K562 (cell line): Measurements from ENCODE around the gene NAA38. TPM values are rescaled to one million over a fixed set of nuclear protein-coding genes. Genes with fewer than 3 reads are reported as not detected.

Experiments
- DLX4 ChIP-seq: fragments of 250-450 bp; sonication (Bioruptor Pico); IDR thresholded peaks from 2 replicates; pipeline ENCODE4 v1.6.1; 2021; ENCODE audit warnings: mild to moderate bottlenecking
- DNMT1 ChIP-seq: fragments of 450-650 bp; IDR thresholded peaks from 2 replicates; pipeline ENCODE4 v1.6.1; 2016; ENCODE audit warnings: antibody characterized with exemption, mild to moderate bottlenecking
- DPF2 ChIP-seq: fragments of 450-650 bp; IDR thresholded peaks from 2 replicates; pipeline ENCODE4 v1.6.1; 2016
- GABPA ChIP-seq: fragments of 200-800 bp; sonication (Bioruptor generic); conservative IDR thresholded peaks from 2 replicates; pipeline ENCODE4 v1.6.1; 2016; ENCODE audit warnings: low read depth, missing genetic modification characterization, missing compliant biosample characterization
- ID3 ChIP-seq, 2 experiments: fragments of 250-450 bp in 1 of 2; fragments of 450-650 bp in 1 of 2; sonication (Bioruptor Pico) in 1 of 2; IDR thresholded peaks; 2 replicates each; pipeline versions ENCODE4 v1.6.1 to v1.8.0; 2016 to 2021; ENCODE audit warnings: mild to moderate bottlenecking in 2 of 2, moderate library complexity in 2 of 2, missing compliant biosample characterization in 1 of 2, missing genetic modification characterization in 1 of 2
- LEF1 ChIP-seq: fragments of 450-650 bp; IDR thresholded peaks from 2 replicates; pipeline ENCODE4 v1.6.1; 2016; ENCODE audit warnings: mild to moderate bottlenecking
- MEIS2 ChIP-seq: fragments of 450-650 bp; IDR thresholded peaks from 2 replicates; pipeline ENCODE4 v1.6.1; 2014; ENCODE audit warnings: mild to moderate bottlenecking; ENCODE audit not compliant: partially characterized antibody
- NEUROD1 ChIP-seq: fragments of 150-350 bp; IDR thresholded peaks from 2 replicates; pipeline ENCODE4 v1.6.1; 2014; ENCODE audit warnings: borderline replicate concordance, low read length, low read depth; ENCODE audit not compliant: partially characterized antibody
- NFRKB ChIP-seq: fragments of 450-650 bp; IDR thresholded peaks from 2 replicates; pipeline ENCODE4 v1.6.1; 2016; ENCODE audit warnings: low read depth
- NKRF ChIP-seq: fragments of 450-650 bp; IDR thresholded peaks from 2 replicates; pipeline ENCODE4 v1.6.1; 2016; ENCODE audit warnings: borderline replicate concordance
- NUFIP1 ChIP-seq: fragments of 450-650 bp; IDR thresholded peaks from 2 replicates; pipeline ENCODE4 v1.6.1; 2018; ENCODE audit not compliant: partially characterized antibody
- RBM39 ChIP-seq: fragments of 200-400 bp; formaldehyde crosslinking; optimal IDR thresholded peaks from 2 replicates; pipeline ENCODE3; 2018; ENCODE audit warnings: low read depth, low read length
- RCOR1 ChIP-seq, 2 experiments: IDR thresholded peaks; 2 replicates each; pipeline ENCODE4 v1.6.1; 2012; ENCODE audit warnings: low read depth in 2 of 2, low read length in 2 of 2, borderline replicate concordance in 1 of 2, improper control_type of control experiment in 1 of 2
- ZNF12 ChIP-seq: sonication (generic); formaldehyde crosslinking; IDR thresholded peaks from 2 replicates; pipeline ENCODE4 v1.4.0; 2020; ENCODE audit warnings: mild to moderate bottlenecking, missing genetic modification reagents
- ZNF780A ChIP-seq: fragments of 250-450 bp; sonication (Bioruptor Pico); IDR thresholded peaks from 2 replicates; pipeline ENCODE4 v1.5.0; 2021; ENCODE audit warnings: mild to moderate bottlenecking
- polyA plus RNA-seq, 8 experiments: library from polyadenylated mRNA; depleted of rRNA in 4 of 8; stranded (reverse) in 5 of 8; unstranded in 3 of 8; fragments of >200 nt; fragmentation: Nextera tagmentation in 2 of 8; fragmentation: Illumina TruSeq in 1 of 8; extraction: Ambion mirVana in 2 of 8; extraction: Trizol in 1 of 8; gene quantifications; 2 replicates each; pipeline versions ENCODE4 v1.2.1 to v1.2.3, GENCODE V29; 2011 to 2014; ENCODE audit warnings: inconsistent platforms in 1 of 8, missing spikeins in 1 of 8
- total RNA-seq, 7 experiments: library from RNA; depleted of rRNA in 6 of 7; stranded (reverse); fragments of >200 nt in 6 of 7; fragmentation: Illumina TruSeq in 2 of 7; extraction: Trizol in 2 of 7; gene quantifications; 2 replicates each; pipeline versions ENCODE4 v1.2.1 to v1.2.3, GENCODE V29; 2011 to 2021; ENCODE audit warnings: low replicate concordance in 1 of 7
- TF ChIP-seq, protein P1 (sequence below): fragments of 250-450 bp; sonication (Bioruptor Pico); IDR thresholded peaks from 2 replicates; pipeline ENCODE4 v1.4.0; 2020; ENCODE audit warnings: mild to moderate bottlenecking, moderate library complexity, borderline replicate concordance
- TF ChIP-seq, protein P2 (sequence below), 2 experiments: fragments of 150-350 bp in 1 of 2; IDR thresholded peaks; 2 replicates each; pipeline ENCODE4 v1.6.1; 2012 to 2016; ENCODE audit warnings: low read depth in 2 of 2, low read length in 2 of 2, mild to moderate bottlenecking in 1 of 2, moderate library complexity in 1 of 2

Gene NAA38
- total and polyA plus RNA-seq, 9 of the 15 experiments (the other 6 are each of a cell fraction or from before 2014, with no cell fraction given) = 16.4 to 99.8 (median 57.3) TPM

DNA sequence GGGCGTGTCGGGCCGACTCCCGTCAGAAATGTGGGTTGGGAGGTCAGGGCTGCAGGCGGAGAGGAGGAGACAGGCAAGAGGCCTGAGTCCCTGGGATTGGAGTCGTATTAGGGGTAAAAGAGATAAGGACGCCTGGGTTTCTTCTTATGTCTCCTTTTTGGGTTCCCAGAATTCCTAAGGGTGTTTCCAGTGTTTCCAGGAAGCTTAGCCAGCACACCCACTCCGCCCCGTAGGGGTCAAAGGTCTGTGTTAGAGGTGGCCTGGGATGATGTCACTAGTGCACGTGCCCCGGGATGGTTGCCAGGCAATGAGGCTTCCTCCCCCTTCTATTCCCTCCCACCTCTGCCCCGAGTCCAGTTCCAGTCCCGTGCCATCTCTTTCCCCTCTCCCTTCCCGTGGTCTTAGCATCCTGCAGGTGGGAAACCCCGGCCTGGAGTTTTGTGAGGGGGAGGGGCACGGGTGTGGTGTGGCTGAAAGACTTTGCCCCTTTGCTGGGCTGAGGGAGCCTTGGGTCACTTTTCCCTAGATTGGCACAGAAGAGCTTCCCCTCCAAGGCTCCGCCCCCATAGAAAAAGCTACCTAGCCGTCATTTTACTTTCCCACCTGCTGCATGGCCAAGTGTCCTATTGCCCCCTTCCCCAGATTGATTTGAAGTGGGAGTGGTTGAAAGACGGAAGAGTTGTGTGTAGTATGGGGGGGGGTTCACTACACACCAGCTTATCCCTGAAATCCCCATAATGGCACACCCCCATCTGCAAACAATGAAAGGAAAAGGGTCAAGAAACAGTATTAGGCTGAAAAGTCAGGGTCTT lies 20.6 kb downstream of the NAA38 start (continued):
- no peak for TF ChIP-seq DNMT1
- TF ChIP-seq, protein P1, sequence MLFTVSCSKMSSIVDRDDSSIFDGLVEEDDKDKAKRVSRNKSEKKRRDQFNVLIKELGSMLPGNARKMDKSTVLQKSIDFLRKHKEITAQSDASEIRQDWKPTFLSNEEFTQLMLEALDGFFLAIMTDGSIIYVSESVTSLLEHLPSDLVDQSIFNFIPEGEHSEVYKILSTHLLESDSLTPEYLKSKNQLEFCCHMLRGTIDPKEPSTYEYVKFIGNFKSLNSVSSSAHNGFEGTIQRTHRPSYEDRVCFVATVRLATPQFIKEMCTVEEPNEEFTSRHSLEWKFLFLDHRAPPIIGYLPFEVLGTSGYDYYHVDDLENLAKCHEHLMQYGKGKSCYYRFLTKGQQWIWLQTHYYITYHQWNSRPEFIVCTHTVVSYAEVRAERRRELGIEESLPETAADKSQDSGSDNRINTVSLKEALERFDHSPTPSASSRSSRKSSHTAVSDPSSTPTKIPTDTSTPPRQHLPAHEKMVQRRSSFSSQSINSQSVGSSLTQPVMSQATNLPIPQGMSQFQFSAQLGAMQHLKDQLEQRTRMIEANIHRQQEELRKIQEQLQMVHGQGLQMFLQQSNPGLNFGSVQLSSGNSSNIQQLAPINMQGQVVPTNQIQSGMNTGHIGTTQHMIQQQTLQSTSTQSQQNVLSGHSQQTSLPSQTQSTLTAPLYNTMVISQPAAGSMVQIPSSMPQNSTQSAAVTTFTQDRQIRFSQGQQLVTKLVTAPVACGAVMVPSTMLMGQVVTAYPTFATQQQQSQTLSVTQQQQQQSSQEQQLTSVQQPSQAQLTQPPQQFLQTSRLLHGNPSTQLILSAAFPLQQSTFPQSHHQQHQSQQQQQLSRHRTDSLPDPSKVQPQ (CRISPR knock-in tag) = no peak
- TF ChIP-seq RBM39 = peak; percentile 51
- no peak for TF ChIP-seq DLX4 (CRISPR knock-in tag)
- peak in 1 of 2 experiments; percentile 72; a peak in 2 of 4 replicates for TF ChIP-seq RCOR1 (IDR thresholded peaks at IDR 0.05; ENCODE audit: borderline replicate concordance in 1 of 2, low read depth in 2 of 2, low read length in 2 of 2)
- peak; percentile 44; the same call in 1 of the 2 replicates for TF ChIP-seq DPF2
- TF ChIP-seq NKRF = peak; percentile 16; the same call in 1 of the 2 replicates
- peak; percentile 100 for TF ChIP-seq NEUROD1
- peak; percentile 90 for TF ChIP-seq LEF1
- TF ChIP-seq NUFIP1 = peak; percentile 56
- TF ChIP-seq NFRKB = 0 out of 2 replicates have a peak, but pooled peaks have one; percentile 49
- no peak for TF ChIP-seq ZNF12 (CRISPR knock-in tag)
- no peak for TF ChIP-seq ZNF780A (CRISPR knock-in tag)
- TF ChIP-seq MEIS2 = no peak
- TF ChIP-seq ID3 (CRISPR knock-in tag; IDR thresholded peaks at IDR 0.05) = no peak
- 0 out of 2 replicates have a peak, but pooled peaks have one; percentile 67 for TF ChIP-seq ID3 (tag; IDR thresholded peaks at IDR 0.05)
- no peak for TF ChIP-seq GABPA
- TF ChIP-seq, protein P2, sequence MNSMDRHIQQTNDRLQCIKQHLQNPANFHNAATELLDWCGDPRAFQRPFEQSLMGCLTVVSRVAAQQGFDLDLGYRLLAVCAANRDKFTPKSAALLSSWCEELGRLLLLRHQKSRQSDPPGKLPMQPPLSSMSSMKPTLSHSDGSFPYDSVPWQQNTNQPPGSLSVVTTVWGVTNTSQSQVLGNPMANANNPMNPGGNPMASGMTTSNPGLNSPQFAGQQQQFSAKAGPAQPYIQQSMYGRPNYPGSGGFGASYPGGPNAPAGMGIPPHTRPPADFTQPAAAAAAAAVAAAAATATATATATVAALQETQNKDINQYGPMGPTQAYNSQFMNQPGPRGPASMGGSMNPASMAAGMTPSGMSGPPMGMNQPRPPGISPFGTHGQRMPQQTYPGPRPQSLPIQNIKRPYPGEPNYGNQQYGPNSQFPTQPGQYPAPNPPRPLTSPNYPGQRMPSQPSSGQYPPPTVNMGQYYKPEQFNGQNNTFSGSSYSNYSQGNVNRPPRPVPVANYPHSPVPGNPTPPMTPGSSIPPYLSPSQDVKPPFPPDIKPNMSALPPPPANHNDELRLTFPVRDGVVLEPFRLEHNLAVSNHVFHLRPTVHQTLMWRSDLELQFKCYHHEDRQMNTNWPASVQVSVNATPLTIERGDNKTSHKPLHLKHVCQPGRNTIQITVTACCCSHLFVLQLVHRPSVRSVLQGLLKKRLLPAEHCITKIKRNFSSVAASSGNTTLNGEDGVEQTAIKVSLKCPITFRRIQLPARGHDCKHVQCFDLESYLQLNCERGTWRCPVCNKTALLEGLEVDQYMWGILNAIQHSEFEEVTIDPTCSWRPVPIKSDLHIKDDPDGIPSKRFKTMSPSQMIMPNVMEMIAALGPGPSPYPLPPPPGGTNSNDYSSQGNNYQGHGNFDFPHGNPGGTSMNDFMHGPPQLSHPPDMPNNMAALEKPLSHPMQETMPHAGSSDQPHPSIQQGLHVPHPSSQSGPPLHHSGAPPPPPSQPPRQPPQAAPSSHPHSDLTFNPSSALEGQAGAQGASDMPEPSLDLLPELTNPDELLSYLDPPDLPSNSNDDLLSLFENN (IDR thresholded peaks at IDR 0.05; ENCODE audit: low read depth in 2 of 2, low read length in 2 of 2) = peak; percentile 39 to 57; a peak in 2 of 4 replicates
